Measurements from ENCODE around the gene PHF19. TPM values are rescaled to one million over a fixed set of nuclear protein-coding genes. Genes with fewer than 3 reads are reported as not detected.

The PHF19 gene
- total and polyA plus RNA-seq, 9 donors = 16.8 to 56.0 (median 40.2) TPM

DNA sequence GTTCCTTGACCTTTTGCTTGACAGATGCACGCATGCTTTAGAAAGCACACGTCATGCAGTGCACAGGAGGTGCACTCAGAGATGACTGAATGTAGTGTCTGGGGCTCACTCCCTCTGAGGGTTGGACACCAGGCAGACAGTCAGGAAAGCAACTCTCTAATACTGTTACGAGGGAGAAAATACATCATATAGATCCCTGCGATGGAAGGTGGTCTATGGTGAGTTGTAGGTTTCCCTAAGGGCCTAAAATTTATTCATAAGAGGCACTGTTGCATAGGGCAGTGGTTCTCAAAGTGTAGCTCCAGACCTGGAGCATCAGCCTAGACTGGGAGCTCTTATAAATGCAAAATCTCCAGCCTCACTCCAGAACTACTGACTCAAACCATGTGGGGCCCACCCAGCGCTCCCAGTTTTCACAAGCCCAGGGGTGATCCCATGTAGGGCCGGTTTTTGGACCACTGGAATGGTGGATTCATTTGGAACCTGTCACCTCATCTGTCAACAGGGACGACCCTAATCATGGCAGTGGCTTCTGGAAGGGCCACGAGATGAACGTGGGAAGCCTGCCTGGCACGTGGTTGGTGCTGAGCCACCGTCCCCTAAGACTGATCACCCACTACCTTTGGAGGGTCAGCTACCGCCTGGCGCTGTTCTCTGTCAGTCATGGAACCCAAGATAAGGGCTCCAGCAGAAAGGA is 16.8 kb upstream of the PHF19 start:
- peak overlapping the region; percentile 66 to 80 for H3K27ac ChIP-seq
- H3K4me1 ChIP-seq (ENCODE audit: insufficient read depth) = peaks cover 5% of the 10 kb centered on the region
- H3K9me3 ChIP-seq = no peaks in the 10 kb centered on the region
- TF ChIP-seq, protein P1, sequence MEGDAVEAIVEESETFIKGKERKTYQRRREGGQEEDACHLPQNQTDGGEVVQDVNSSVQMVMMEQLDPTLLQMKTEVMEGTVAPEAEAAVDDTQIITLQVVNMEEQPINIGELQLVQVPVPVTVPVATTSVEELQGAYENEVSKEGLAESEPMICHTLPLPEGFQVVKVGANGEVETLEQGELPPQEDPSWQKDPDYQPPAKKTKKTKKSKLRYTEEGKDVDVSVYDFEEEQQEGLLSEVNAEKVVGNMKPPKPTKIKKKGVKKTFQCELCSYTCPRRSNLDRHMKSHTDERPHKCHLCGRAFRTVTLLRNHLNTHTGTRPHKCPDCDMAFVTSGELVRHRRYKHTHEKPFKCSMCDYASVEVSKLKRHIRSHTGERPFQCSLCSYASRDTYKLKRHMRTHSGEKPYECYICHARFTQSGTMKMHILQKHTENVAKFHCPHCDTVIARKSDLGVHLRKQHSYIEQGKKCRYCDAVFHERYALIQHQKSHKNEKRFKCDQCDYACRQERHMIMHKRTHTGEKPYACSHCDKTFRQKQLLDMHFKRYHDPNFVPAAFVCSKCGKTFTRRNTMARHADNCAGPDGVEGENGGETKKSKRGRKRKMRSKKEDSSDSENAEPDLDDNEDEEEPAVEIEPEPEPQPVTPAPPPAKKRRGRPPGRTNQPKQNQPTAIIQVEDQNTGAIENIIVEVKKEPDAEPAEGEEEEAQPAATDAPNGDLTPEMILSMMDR (IDR thresholded peaks at IDR 0.05) = no peak
- TF ChIP-seq POLR2A (IDR thresholded peaks at IDR 0.05) (no peak), EP300 (IDR thresholded peaks at IDR 0.05) (no peak)
- intact Hi-C loops (cut with DNase I) = no loop called here
- H3K27me3 ChIP-seq = no peaks in the 10 kb centered on the region
- no peak for DNase-seq
- no peak overlapping the region for H3K4me3 ChIP-seq
- 84 to 91% (median 87%) methylated on average over 13 of the region's 13 CpGs for WGBS, 3 donors
- H3K36me3 ChIP-seq = no peaks in the 10 kb centered on the region

DNA sequence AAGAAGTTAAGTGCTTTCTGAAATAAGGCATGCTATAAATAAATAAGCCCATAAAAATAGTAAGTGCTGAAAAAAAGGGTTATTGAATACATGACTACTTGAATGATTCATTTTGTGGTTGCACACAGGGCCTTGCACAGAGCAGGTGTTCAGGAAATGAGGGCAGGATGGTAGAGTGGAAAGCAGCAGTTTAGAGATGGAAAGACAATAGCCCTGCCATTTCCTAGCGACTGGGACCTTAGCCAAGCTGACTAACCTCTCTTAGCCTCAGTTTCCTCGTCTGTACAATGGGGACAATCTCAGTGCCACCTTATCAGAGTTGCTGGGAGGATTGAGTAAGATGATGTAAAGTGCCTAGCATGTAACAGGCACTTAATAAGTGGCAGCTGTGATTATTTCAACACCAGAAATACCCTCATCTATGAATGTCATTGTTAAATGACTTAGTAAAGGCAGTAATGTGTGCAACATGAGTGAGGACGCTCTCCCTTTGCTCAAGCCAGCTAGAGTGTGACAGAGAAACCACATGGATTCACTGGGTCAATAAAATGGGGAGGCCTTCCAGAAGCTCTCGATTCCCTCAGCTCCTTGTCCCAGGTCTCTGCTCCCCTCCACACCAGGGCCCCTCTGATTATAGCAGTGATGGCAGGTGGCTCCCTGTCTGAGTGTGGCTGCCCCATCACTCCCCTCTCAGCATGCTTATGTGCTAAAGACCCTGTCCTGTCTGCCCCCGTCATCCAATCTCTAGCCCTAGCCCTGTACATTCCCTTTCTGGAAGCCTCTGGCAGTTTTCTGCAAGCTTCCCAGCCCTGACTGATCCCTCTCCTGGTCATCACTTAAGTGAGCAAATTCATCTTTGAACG is 16.0 kb upstream of the PHF19 start:
- intact Hi-C loops (cut with DNase I) = no loop called here
- peaks cover 5% of the 10 kb centered on the region for H3K4me1 ChIP-seq (ENCODE audit: insufficient read depth)
- 81 to 85% (median 84%) methylated on average over 6 of the region's 6 CpGs for WGBS, 3 donors

DNA sequence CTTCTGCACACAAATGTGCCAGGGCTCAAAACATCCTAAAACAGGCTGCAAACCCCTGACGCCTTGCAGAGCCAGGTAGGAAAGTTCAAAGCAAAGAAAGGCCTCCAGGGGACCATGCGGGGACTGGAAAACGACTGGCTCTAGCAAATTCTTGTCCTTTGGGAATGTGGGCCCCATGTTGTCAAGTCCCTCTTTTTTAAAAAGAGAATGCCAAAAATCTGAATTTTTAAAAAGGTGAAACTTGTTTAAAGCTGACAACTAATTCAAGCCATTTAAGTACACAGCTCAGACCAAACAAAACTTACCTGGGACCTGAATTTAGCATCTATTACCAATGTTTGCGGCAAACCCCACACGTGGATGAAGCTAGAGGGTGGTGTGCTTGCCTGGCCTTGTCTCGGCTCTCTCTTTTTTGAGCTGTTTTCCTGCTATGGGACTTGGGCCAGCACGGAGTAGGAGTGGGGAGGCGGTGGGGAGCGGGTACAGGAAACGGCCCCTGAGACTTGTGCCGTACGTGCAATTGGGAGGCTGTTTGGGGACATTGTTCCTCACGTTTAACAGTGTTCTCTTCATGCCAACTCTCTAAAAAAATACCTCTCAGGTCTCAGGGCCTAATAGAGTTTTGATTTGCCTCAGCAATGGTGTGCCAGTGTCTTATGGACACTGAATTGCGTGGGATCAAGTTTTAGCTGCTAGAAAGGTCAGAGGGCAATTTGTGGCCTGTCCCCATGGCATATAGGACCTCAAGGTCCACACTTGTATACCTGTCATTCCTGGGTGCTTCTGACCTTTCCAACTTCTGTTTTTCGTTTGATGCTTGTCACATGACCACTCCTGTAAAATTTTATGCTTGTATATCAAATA is 15.1 kb upstream of the PHF19 start:
- WGBS, 3 donors = 71 to 81% (median 74%) methylated on average over 15 of the region's 15 CpGs
- Histone ChIP-seq H3K27ac (no peak overlapping the region), H3K4me3 (no peak overlapping the region), H3K36me3 (no peaks in the 10 kb centered on the region), H3K4me1 (ENCODE audit: insufficient read depth) (peaks cover 5% of the 10 kb centered on the region), H3K9me3 (no peaks in the 10 kb centered on the region), H3K27me3 (no peaks in the 10 kb centered on the region)
- TF ChIP-seq EP300 (IDR thresholded peaks at IDR 0.05) (no peak), POLR2A (IDR thresholded peaks at IDR 0.05) (no peak)
- TF ChIP-seq, protein P1 (IDR thresholded peaks at IDR 0.05) = no peak
- intact Hi-C loops (cut with DNase I) = no loop called here
- no peak for DNase-seq

More for the DNA sequence above, 16.0 kb upstream of the PHF19 start:
- no peaks in the 10 kb centered on the region for H3K36me3 ChIP-seq
- H3K27me3 ChIP-seq = no peaks in the 10 kb centered on the region
- no peak overlapping the region for H3K4me3 ChIP-seq
- TF ChIP-seq, protein P1 (IDR thresholded peaks at IDR 0.05) = no peak
- no peak for TF ChIP-seq EP300 (IDR thresholded peaks at IDR 0.05)
- no peak for TF ChIP-seq POLR2A (IDR thresholded peaks at IDR 0.05)
- H3K9me3 ChIP-seq = no peaks in the 10 kb centered on the region
- H3K27ac ChIP-seq = peak overlapping the region in 1 of 2 donors; percentile 80
- DNase-seq = no peak

DNA sequence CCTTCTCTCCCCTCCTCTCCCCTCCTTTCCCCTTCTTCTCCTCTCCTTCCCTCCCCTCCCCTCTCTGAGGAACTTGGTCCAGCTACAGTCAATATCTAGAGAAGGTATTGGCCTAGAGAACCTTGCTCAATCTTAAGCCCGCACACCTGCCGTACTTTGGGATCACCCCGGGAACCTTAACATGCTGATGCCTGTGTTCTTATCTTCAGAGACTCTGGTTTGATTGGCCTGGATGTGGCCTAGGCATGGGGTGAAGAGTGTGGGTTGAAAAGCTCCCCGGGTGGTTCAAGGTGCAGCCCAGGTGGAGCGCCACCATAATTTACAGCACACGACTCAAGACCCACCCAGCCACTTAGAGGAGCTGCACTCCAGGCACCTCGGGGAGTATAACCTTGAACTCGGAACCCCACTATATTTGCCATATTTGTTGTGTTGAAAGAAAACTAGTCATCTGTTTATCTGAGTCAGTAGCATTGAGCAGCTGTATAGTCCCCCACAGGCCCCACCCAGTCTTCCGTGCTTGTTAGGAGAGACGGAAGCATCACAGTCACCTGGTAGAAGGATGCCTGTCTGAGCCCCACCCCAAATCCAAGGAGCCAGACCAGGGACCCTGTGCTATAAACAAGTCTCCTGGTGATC is 14.4 kb upstream of the PHF19 start:
- Histone ChIP-seq H3K4me3 (no peak overlapping the region), H3K27me3 (no peaks in the 10 kb centered on the region), H3K36me3 (no peaks in the 10 kb centered on the region), H3K27ac (no peak overlapping the region), H3K9me3 (no peaks in the 10 kb centered on the region), H3K4me1 (ENCODE audit: insufficient read depth) (peaks cover 5% of the 10 kb centered on the region)
- intact Hi-C loops (cut with DNase I) = no loop called here
- TF ChIP-seq, protein P1 (IDR thresholded peaks at IDR 0.05) = no peak
- no peak for TF ChIP-seq EP300 (IDR thresholded peaks at IDR 0.05)
- DNase-seq = no peak
- WGBS, 3 donors = 82 to 85% (median 82%) methylated on average over 10 of the region's 10 CpGs

Measured in ovary (tissue), 9 donors.